ENCODE measurements around the gene SKIL. TPM values are rescaled to one million over a fixed set of nuclear protein-coding genes. Genes with fewer than 3 reads are reported as not detected.

Gene SKIL
- total RNA-seq, 2 donors from 2014 or later, result 16.9 to 41.3 TPM

GRCh38 chr3:170432416-170432815 is 74.9 kb downstream of the SKIL start:
- Histone ChIP-seq H3K36me3 (no peaks in the 10 kb centered on the region), H3K9me3 (no peaks in the 10 kb centered on the region), H3K4me3 (no peak overlapping the region), H3K27me3 (no peaks in the 10 kb centered on the region), H3K9ac (ENCODE audit: low read depth in 2 of 2, low read length in 2 of 2) (no peak overlapping the region), H3K27ac (no peak overlapping the region), H3K4me1 (no peaks in the 10 kb centered on the region)
- no peak for DNase-seq
- no peak for TF ChIP-seq CTCF (IDR thresholded peaks at IDR 0.05)
- intact Hi-C loops (cut with DNase I), result no loop called here

- Histone ChIP-seq H3K4me3 (no peak overlapping the region), H3K9me3 (no peaks in the 10 kb centered on the region), H3K9ac (ENCODE audit: low read depth in 2 of 2, low read length in 2 of 2) (no peak overlapping the region), H3K36me3 (no peaks in the 10 kb centered on the region), H3K4me1 (no peaks in the 10 kb centered on the region), H3K27ac (no peak overlapping the region), H3K27me3 (no peaks in the 10 kb centered on the region)
- intact Hi-C loops (cut with DNase I), result no loop called here
- DNase-seq, result no peak
- no peak for TF ChIP-seq CTCF (IDR thresholded peaks at IDR 0.05)
Observed at GRCh38 chr3:170436697-170437096, 79.2 kb downstream of the SKIL start.

GRCh38 chr3:170437176-170437575 is 79.7 kb downstream of the SKIL start:
- Histone ChIP-seq H3K27ac (no peak overlapping the region), H3K36me3 (no peaks in the 10 kb centered on the region), H3K27me3 (no peaks in the 10 kb centered on the region), H3K9me3 (no peaks in the 10 kb centered on the region), H3K4me3 (no peak overlapping the region), H3K9ac (ENCODE audit: low read depth in 2 of 2, low read length in 2 of 2) (no peak overlapping the region), H3K4me1 (no peaks in the 10 kb centered on the region)
- TF ChIP-seq CTCF (IDR thresholded peaks at IDR 0.05), result no peak
- no peak for DNase-seq
- intact Hi-C loops (cut with DNase I), result no loop called here

GRCh38 chr3:170437696-170438407 is 80.3 kb downstream of the SKIL start:
- Histone ChIP-seq H3K4me1 (no peaks in the 10 kb centered on the region), H3K27me3 (no peaks in the 10 kb centered on the region), H3K27ac (no peak overlapping the region), H3K36me3 (no peaks in the 10 kb centered on the region), H3K9me3 (no peaks in the 10 kb centered on the region), H3K4me3 (no peak overlapping the region), H3K9ac (ENCODE audit: low read depth in 2 of 2, low read length in 2 of 2) (no peak overlapping the region)
- no peak for DNase-seq
- intact Hi-C loops (cut with DNase I), result no loop called here
- no peak for TF ChIP-seq CTCF (IDR thresholded peaks at IDR 0.05)

- Histone ChIP-seq H3K27me3 (no peaks in the 10 kb centered on the region), H3K9me3 (no peaks in the 10 kb centered on the region), H3K9ac (ENCODE audit: low read depth in 2 of 2, low read length in 2 of 2) (no peak overlapping the region), H3K27ac (no peak overlapping the region), H3K4me3 (no peak overlapping the region), H3K4me1 (no peaks in the 10 kb centered on the region), H3K36me3 (no peaks in the 10 kb centered on the region)
- intact Hi-C loops (cut with DNase I), result no loop called here
- no peak for DNase-seq
- TF ChIP-seq CTCF (IDR thresholded peaks at IDR 0.05), result no peak
Observed at GRCh38 chr3:170438836-170439235, 81.3 kb downstream of the SKIL start.
